ENCODE data around the gene FBN1.

Gene FBN1

GRCh38 chr15:48652510-48653076, 7.1 kb upstream of the FBN1 start:
- TF ChIP-seq ZNF565 (CRISPR knock-in tag; conservative IDR thresholded peaks at IDR 0.05; ENCODE audit: low read depth) (no peak), CSRNP3 (CRISPR knock-in tag; IDR thresholded peaks at IDR 0.05) (no peak), OSR1 (CRISPR knock-in tag; IDR thresholded peaks at IDR 0.05) (no peak), TOX (CRISPR knock-in tag; IDR thresholded peaks at IDR 0.05; ENCODE audit: borderline replicate concordance) (no peak), ZC3H10 (CRISPR knock-in tag; IDR thresholded peaks at IDR 0.05) (no peak), PPARA (CRISPR knock-in tag; IDR thresholded peaks at IDR 0.05; ENCODE audit: borderline replicate concordance) (no peak), BACH2 (CRISPR knock-in tag; IDR thresholded peaks at IDR 0.05; ENCODE audit: borderline replicate concordance) (no peak), POU6F1 (CRISPR knock-in tag; IDR thresholded peaks at IDR 0.05; ENCODE audit: borderline replicate concordance, low read depth) (no peak), ZFP3 (CRISPR knock-in tag; IDR thresholded peaks at IDR 0.05) (no peak), ESRRG (CRISPR knock-in tag; IDR thresholded peaks at IDR 0.05) (no peak), CSDC2 (CRISPR knock-in tag; IDR thresholded peaks at IDR 0.05) (no peak), ZNF70 (CRISPR knock-in tag; IDR thresholded peaks at IDR 0.05) (no peak), RARB (CRISPR knock-in tag; IDR thresholded peaks at IDR 0.05) (no peak), TSHZ2 (CRISPR knock-in tag; IDR thresholded peaks at IDR 0.05) (no peak), ZFP30 (CRISPR knock-in tag; IDR thresholded peaks at IDR 0.05) (no peak), TCF4 (CRISPR knock-in tag; IDR thresholded peaks at IDR 0.05; ENCODE audit: borderline replicate concordance) (no peak)
- ATAC-seq, result no peak

- ATAC-seq, result no peak
- no peak for TF ChIP-seq PATZ1 (CRISPR knock-in tag; IDR thresholded peaks at IDR 0.05; ENCODE audit: borderline replicate concordance)
- TF ChIP-seq OSR1 (CRISPR knock-in tag; IDR thresholded peaks at IDR 0.05), result no peak
- TF ChIP-seq CREB5 (CRISPR knock-in tag; IDR thresholded peaks at IDR 0.05; ENCODE audit: low read depth), result no peak
- TF ChIP-seq SNAI2 (CRISPR knock-in tag; IDR thresholded peaks at IDR 0.05), result no peak
- TF ChIP-seq ARNTL (CRISPR knock-in tag; IDR thresholded peaks at IDR 0.05; ENCODE audit: borderline replicate concordance, low read depth), result no peak
- TF ChIP-seq TCF4 (CRISPR knock-in tag; IDR thresholded peaks at IDR 0.05; ENCODE audit: borderline replicate concordance), result no peak
- TF ChIP-seq ZNF565 (CRISPR knock-in tag; conservative IDR thresholded peaks at IDR 0.05; ENCODE audit: low read depth), result no peak
- TF ChIP-seq ZFP30 (CRISPR knock-in tag; IDR thresholded peaks at IDR 0.05), result no peak
- TF ChIP-seq PPARA (CRISPR knock-in tag; IDR thresholded peaks at IDR 0.05; ENCODE audit: borderline replicate concordance), result no peak
- no peak for TF ChIP-seq ZC3H10 (CRISPR knock-in tag; IDR thresholded peaks at IDR 0.05)
- no peak for TF ChIP-seq CSRNP3 (CRISPR knock-in tag; IDR thresholded peaks at IDR 0.05)
- TF ChIP-seq POU6F1 (CRISPR knock-in tag; IDR thresholded peaks at IDR 0.05; ENCODE audit: borderline replicate concordance, low read depth), result no peak
- no peak for TF ChIP-seq CSDC2 (CRISPR knock-in tag; IDR thresholded peaks at IDR 0.05)
- TF ChIP-seq RARB (CRISPR knock-in tag; IDR thresholded peaks at IDR 0.05), result no peak
- no peak for TF ChIP-seq GLIS3 (CRISPR knock-in tag; IDR thresholded peaks at IDR 0.05)
- no peak for TF ChIP-seq TOX (CRISPR knock-in tag; IDR thresholded peaks at IDR 0.05; ENCODE audit: borderline replicate concordance)
- no peak for TF ChIP-seq ISL1 (CRISPR knock-in tag; IDR thresholded peaks at IDR 0.05)
- TF ChIP-seq TSHZ2 (CRISPR knock-in tag; IDR thresholded peaks at IDR 0.05), result no peak
- TF ChIP-seq ZNF8 (CRISPR knock-in tag; IDR thresholded peaks at IDR 0.05), result no peak
- TF ChIP-seq BACH2 (CRISPR knock-in tag; IDR thresholded peaks at IDR 0.05; ENCODE audit: borderline replicate concordance), result no peak
Measured at GRCh38 chr15:48650931-48651330, 5.4 kb upstream of the FBN1 start.
